ENCODE results near the gene NBPF15. TPM values are rescaled to one million over a fixed set of nuclear protein-coding genes. Genes with fewer than 3 reads are reported as not detected.

NBPF15 gene, protein sequence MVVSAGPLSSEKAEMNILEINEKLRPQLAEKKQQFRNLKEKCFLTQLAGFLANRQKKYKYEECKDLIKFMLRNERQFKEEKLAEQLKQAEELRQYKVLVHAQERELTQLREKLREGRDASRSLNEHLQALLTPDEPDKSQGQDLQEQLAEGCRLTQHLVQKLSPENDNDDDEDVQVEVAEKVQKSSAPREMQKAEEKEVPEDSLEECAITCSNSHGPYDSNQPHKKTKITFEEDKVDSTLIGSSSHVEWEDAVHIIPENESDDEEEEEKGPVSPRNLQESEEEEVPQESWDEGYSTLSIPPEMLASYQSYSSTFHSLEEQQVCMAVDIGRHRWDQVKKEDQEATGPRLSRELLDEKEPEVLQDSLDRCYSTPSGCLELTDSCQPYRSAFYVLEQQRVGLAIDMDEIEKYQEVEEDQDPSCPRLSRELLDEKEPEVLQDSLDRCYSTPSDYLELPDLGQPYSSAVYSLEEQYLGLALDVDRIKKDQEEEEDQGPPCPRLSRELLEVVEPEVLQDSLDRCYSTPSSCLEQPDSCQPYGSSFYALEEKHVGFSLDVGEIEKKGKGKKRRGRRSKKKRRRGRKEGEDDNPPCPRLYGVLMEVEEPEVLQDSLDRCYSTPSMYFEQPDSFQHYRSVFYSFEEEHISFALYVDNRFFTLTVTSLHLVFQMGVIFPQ
- total RNA-seq (2022; extraction: Qiagen RNA extraction) = 17.6 to 24.0 TPM (median 21.2 TPM) in 5 replicates

DNA sequence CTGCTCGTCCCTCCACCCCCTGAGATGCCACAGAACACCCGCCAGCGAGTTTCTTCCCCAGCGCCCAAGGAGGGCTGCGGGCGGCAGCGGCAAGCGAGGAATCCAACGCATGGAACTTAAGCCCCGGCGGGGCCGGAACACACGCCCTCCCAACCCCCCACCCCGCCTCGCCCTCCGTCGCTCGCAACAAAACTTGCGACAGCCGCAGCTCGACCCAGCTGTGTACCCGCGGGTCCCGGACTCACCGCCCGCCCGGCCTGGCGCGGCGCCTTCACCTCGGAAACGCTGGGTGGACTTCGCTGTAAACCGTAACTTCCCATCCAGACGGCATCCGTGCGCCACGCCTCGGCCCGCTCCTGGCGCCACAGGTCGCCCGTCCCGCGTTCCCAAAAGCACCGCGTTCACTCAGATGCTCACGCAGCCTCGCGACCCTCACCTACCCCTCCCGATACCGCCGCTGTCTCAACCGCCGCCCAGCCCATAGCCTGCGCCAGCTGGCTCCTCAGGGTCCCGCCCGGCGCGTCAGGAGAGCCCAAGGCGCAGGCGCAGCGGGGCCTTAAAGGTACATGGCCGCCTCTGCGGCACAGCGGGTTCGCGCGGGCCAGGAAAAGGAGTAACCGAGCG, at the start of gene NBPF15:
Gene NBPF15, minus strand, starts transcription at position 534 of the 624 bp plus-strand sequence. CDS start 21,666 bp downstream, outside the sequence.

Other genes starting within 250 kb of the NBPF15 start
- not detected in 5 replicates for gene PPIAL4E, start 88.0 kb downstream of the NBPF15 start, total RNA-seq (2022; extraction: Qiagen RNA extraction)
- not detected in 5 replicates for gene PPIAL4F, start 131.2 kb upstream of the NBPF15 start, total RNA-seq (2022; extraction: Qiagen RNA extraction)